Endodermal cell (in vitro differentiated cells): Measurements from ENCODE around the gene IGFBPL1. TPM values are rescaled to one million over a fixed set of nuclear protein-coding genes. Genes with fewer than 3 reads are reported as not detected.
A peak's percentile ranks its signal among the peaks of the same experiment; 100 is the strongest.
"Not testable (repeated sequence)": the region's sequence is repeated elsewhere in the genome, so short reads cannot be mapped to it uniquely, and the experiment has no call there.

Experiments used
- DNase-seq: peaks from one replicate; pipeline ENCODE4 v3.0.0-alpha.2; 2017
- H3K27ac ChIP-seq: 2 replicates; pipeline ENCODE4 v1.5.1; 2013; ENCODE audit warnings: mild to moderate bottlenecking, low read depth, low read length, moderate library complexity
- H3K27me3 ChIP-seq: 2 replicates; pipeline ENCODE4 v1.6.1; 2013; ENCODE audit warnings: mild to moderate bottlenecking, low read length, moderate library complexity; ENCODE audit not compliant: insufficient read depth, control insufficient read depth, poor library complexity, severe bottlenecking
- H3K36me3 ChIP-seq: 2 replicates; pipeline ENCODE4 v1.7.0; 2013; ENCODE audit warnings: mild to moderate bottlenecking, low read length, moderate library complexity; ENCODE audit not compliant: control insufficient read depth, insufficient read depth
- H3K4me1 ChIP-seq: one replicate; pipeline ENCODE4 v1.7.0; 2013; ENCODE audit warnings: low read length; ENCODE audit not compliant: control insufficient read depth, insufficient read depth
- H3K4me3 ChIP-seq: 2 replicates; pipeline ENCODE4 v1.5.1; 2013; ENCODE audit warnings: mild to moderate bottlenecking, low read length, moderate library complexity
- H3K9ac ChIP-seq: 2 replicates; pipeline ENCODE4 v1.6.1; 2013; ENCODE audit warnings: mild to moderate bottlenecking, low read length, moderate library complexity; ENCODE audit not compliant: poor library complexity, severe bottlenecking; ENCODE audit errors: extremely low read depth
- H3K9me3 ChIP-seq: 2 replicates; pipeline ENCODE4 v1.6.1; 2013; ENCODE audit warnings: mild to moderate bottlenecking, low read length, moderate library complexity; ENCODE audit not compliant: control insufficient read depth
- H3K27ac Mint-ChIP-seq: 2 replicates; pipeline ENCODE4 v1.8.0; 2020; ENCODE audit warnings: mixed read lengths
- H3K27me3 Mint-ChIP-seq: 2 replicates; pipeline ENCODE4 v1.8.0; 2021; ENCODE audit warnings: mild to moderate bottlenecking, mixed read lengths; ENCODE audit not compliant: insufficient read depth
- H3K36me3 Mint-ChIP-seq: 2 replicates; pipeline ENCODE4 v1.8.0; 2020; ENCODE audit warnings: low read depth, mixed read lengths
- H3K4me1 Mint-ChIP-seq: 2 replicates; pipeline ENCODE4 v1.8.0; 2020; ENCODE audit warnings: mixed read lengths
- H3K4me3 Mint-ChIP-seq: 2 replicates; pipeline ENCODE4 v1.8.0; 2020; ENCODE audit warnings: mild to moderate bottlenecking, moderate library complexity, mixed read lengths
- H3K9me3 Mint-ChIP-seq: 2 replicates; pipeline ENCODE4 v1.8.0; 2020; ENCODE audit warnings: mild to moderate bottlenecking, mixed read lengths
- CTCF ChIP-seq: fragments of 200-600 bp; sonication (generic); conservative IDR thresholded peaks from 2 replicates; pipeline ENCODE4 v1.5.0; 2021; ENCODE audit warnings: antibody characterized with exemption, mild to moderate bottlenecking
- WGBS, 2 experiments: methylation state at CpG; one replicate each; pipeline versions ENCODE4 v1.1.5 to v1.1.7; 2013; ENCODE audit warnings: missing lambda C conversion rate in 2 of 2, mixed read lengths in 1 of 2; ENCODE audit not compliant: insufficient coverage in 1 of 2, insufficient read length in 1 of 2; 5-methylcytosine and 5-hydroxymethylcytosine counted together
- total RNA-seq, 2 donors: library from RNA; stranded (reverse); fragmentation: NEBNext Ultra II Directional in 1 of 2; extraction: Animal tissue kit (Norgen Biotek cat#: 25700) in 1 of 2; gene quantifications; 2 replicates in 1 of 2; 3 replicates in 1 of 2; pipeline ENCODE4 v1.2.1, GENCODE V29; 2021

The IGFBPL1 gene
- total RNA-seq, 2 donors from 2014 or later = 40.5 to 90.3 TPM

GRCh38 chr9:38382141-38382540 lies 42.1 kb downstream of the IGFBPL1 start:
- Histone ChIP-seq H3K4me3 (no peak overlapping the region), H3K4me1 (peaks cover 16% of the 10 kb centered on the region), H3K9me3 (peaks cover 12% of the 10 kb centered on the region), H3K27ac (no peak overlapping the region), H3K36me3 (no peaks in the 10 kb centered on the region), H3K27me3 (no peaks in the 10 kb centered on the region), H3K9ac (no peak overlapping the region)
- H3K4me1 Mint-ChIP-seq = peaks cover 43% of the 10 kb centered on the region
- peaks cover 26% of the 10 kb centered on the region for H3K9me3 Mint-ChIP-seq
- TF ChIP-seq CTCF = no peak
- peaks cover 2% of the 10 kb centered on the region for H3K36me3 Mint-ChIP-seq
- DNase-seq = no peak
- H3K27ac Mint-ChIP-seq = no peak overlapping the region
- peaks cover 35% of the 10 kb centered on the region for H3K27me3 Mint-ChIP-seq
- WGBS, 2 experiments = 92 to 94% methylated on average over 5 to 8 of the region's 8 CpGs
- no peak overlapping the region for H3K4me3 Mint-ChIP-seq

GRCh38 chr9:38380872-38381534 lies 43.3 kb downstream of the IGFBPL1 start:
- Mint-ChIP-seq H3K27ac (peak overlapping the region; percentile 90), H3K36me3 (peaks cover 2% of the 10 kb centered on the region), H3K9me3 (peaks cover 26% of the 10 kb centered on the region), H3K4me1 (peaks cover 42% of the 10 kb centered on the region), H3K27me3 (peaks cover 30% of the 10 kb centered on the region), H3K4me3 (no peak overlapping the region)
- H3K36me3 ChIP-seq = no peaks in the 10 kb centered on the region
- peaks cover 16% of the 10 kb centered on the region for H3K4me1 ChIP-seq
- H3K9me3 ChIP-seq = peaks cover 12% of the 10 kb centered on the region
- H3K4me3 ChIP-seq = peak overlapping the region; percentile 30
- H3K9ac ChIP-seq = peak overlapping the region; percentile 24
- peak; percentile 85 for DNase-seq
- no peaks in the 10 kb centered on the region for H3K27me3 ChIP-seq
- TF ChIP-seq CTCF = no peak
- H3K27ac ChIP-seq = no peak overlapping the region
- WGBS, 2 experiments = 8 to 15% methylated on average over 8 of the region's 8 CpGs

- DNase-seq = peak; percentile 79
- Mint-ChIP-seq H3K4me1 (peaks cover 42% of the 10 kb centered on the region), H3K27ac (peak overlapping the region; percentile 90), H3K9me3 (peaks cover 22% of the 10 kb centered on the region), H3K27me3 (peaks cover 25% of the 10 kb centered on the region), H3K4me3 (no peak overlapping the region), H3K36me3 (peaks cover 2% of the 10 kb centered on the region)
- Histone ChIP-seq H3K9me3 (peaks cover 12% of the 10 kb centered on the region), H3K27me3 (no peaks in the 10 kb centered on the region), H3K4me3 (peak overlapping the region; percentile 30), H3K36me3 (no peaks in the 10 kb centered on the region), H3K4me1 (peaks cover 16% of the 10 kb centered on the region), H3K27ac (no peak overlapping the region), H3K9ac (peak overlapping the region; percentile 24)
- 28 to 31% methylated on average over 5 to 6 of the region's 6 CpGs for WGBS, 2 experiments
- TF ChIP-seq CTCF = peak; percentile 49
These were observed 43.9 kb downstream of the IGFBPL1 start for GRCh38 chr9:38380230-38380871.

GRCh38 chr9:38377336-38378083 lies 46.7 kb downstream of the IGFBPL1 start:
- H3K27me3 Mint-ChIP-seq = peaks cover 24% of the 10 kb centered on the region
- not testable (repeated sequence) for H3K9me3 Mint-ChIP-seq
- WGBS, 2 experiments = 95 to 96% methylated on average over 8 to 41 of the region's 42 CpGs

More at GRCh38 chr9:38377336-38378083, 46.7 kb downstream of the IGFBPL1 start:
- not testable (repeated sequence) for H3K27ac Mint-ChIP-seq, H3K9ac ChIP-seq, H3K4me3 Mint-ChIP-seq, H3K36me3 Mint-ChIP-seq, DNase-seq, H3K36me3 ChIP-seq, H3K9me3 ChIP-seq, H3K27ac ChIP-seq, H3K4me3 ChIP-seq
- H3K27me3 ChIP-seq = peaks cover 13% of the 10 kb centered on the region
- peaks cover 52% of the 10 kb centered on the region for H3K4me1 Mint-ChIP-seq
- H3K4me1 ChIP-seq = peaks cover 18% of the 10 kb centered on the region
